ENCODE results near the gene RALGAPA1.

DNA sequence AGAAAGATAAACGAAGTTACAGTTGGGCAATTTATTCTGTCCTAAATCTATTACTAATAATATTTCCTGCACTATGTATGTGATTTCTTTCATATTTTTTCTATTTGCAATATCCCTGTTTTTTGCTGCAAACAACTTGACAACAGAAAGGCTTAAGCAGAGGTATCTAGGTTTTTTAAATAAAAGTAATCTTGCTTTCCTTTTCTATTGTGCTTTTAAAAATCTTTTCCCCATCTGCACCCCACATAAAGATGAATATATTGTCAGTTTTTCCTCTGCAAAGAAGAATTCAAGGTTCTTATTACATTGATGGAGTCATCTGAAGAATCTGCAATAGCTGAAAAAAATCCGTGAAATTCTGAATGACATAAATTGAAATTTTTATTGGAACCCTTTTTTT, 502 bp upstream of the RALGAPA1 start:
- TF ChIP-seq CTCF (conservative IDR thresholded peaks at IDR 0.05) = no peak
- no peak for TF ChIP-seq ZFX (IDR thresholded peaks at IDR 0.05)

Data from C4-2B (cell line).